ENCODE results near the gene COA5. TPM values are rescaled to one million over a fixed set of nuclear protein-coding genes. Genes with fewer than 3 reads are reported as not detected.

Gene COA5
- total RNA-seq, 6 experiments from 2014 or later = 12.5 to 16.9 (median 15.7) TPM

DNA sequence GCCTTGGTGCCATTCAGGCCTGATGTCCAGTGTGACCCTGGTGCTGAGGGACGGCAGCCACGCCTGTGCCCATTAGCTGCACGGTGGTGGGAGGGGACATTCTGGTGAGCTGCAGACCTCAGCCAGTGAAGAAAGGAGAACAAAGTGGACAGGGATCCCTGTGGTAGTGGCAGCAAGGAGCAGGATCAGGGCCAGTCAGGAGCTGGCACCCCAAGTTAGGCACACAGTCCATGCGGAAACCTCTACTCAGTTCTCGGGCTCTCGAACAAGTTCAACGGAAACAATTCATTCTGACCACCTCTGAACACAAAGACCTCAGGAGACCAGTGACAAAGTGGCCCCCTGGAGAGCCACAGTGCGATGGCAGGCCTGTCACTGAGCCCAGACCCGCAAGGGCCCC is 30.1 kb downstream of the COA5 start:
- no peak overlapping the region for H3K27ac Mint-ChIP-seq
- no peak overlapping the region for H3K4me3 Mint-ChIP-seq

DNA sequence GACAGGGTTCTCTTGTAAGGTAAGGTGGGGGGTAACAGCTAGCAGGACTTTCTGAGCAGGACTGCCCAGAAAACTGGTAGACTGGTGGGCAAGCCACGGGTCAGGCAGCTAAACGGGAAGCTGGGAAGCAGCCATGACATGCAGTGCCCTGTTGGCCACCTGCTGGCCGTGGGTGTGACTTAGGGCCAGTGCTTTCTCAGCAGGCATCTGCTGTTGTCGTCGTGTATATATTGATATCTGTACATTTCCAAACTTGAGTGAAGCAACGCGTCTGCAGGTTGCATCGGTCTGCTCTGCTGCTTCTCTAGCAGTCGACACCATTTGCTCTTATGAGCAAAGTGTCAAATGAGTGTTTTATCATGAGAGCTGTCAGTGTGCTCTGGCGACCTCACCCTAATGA is 31.0 kb downstream of the COA5 start:
- H3K27ac Mint-ChIP-seq = no peak overlapping the region
- TF ChIP-seq, protein P1, sequence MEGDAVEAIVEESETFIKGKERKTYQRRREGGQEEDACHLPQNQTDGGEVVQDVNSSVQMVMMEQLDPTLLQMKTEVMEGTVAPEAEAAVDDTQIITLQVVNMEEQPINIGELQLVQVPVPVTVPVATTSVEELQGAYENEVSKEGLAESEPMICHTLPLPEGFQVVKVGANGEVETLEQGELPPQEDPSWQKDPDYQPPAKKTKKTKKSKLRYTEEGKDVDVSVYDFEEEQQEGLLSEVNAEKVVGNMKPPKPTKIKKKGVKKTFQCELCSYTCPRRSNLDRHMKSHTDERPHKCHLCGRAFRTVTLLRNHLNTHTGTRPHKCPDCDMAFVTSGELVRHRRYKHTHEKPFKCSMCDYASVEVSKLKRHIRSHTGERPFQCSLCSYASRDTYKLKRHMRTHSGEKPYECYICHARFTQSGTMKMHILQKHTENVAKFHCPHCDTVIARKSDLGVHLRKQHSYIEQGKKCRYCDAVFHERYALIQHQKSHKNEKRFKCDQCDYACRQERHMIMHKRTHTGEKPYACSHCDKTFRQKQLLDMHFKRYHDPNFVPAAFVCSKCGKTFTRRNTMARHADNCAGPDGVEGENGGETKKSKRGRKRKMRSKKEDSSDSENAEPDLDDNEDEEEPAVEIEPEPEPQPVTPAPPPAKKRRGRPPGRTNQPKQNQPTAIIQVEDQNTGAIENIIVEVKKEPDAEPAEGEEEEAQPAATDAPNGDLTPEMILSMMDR (IDR thresholded peaks at IDR 0.05) = peak; percentile 37
- no peaks in the 10 kb centered on the region; the same call in 1 of the 2 replicates for H3K27me3 Mint-ChIP-seq (ENCODE audit: insufficient read depth)
- no peaks in the 10 kb centered on the region for H3K9me3 Mint-ChIP-seq
- no peak for DNase-seq
- peaks cover 18% of the 10 kb centered on the region for H3K36me3 Mint-ChIP-seq (ENCODE audit: low read depth)
- H3K4me1 Mint-ChIP-seq (ENCODE audit: low read depth) = no peaks in the 10 kb centered on the region
- H3K4me3 Mint-ChIP-seq = no peak overlapping the region

More for the DNA sequence above, 30.1 kb downstream of the COA5 start:
- DNase-seq = no peak
- Mint-ChIP-seq H3K9me3 (no peaks in the 10 kb centered on the region), H3K4me1 (ENCODE audit: low read depth) (no peaks in the 10 kb centered on the region), H3K27me3 (ENCODE audit: insufficient read depth) (no peaks in the 10 kb centered on the region; the same call in 1 of the 2 replicates), H3K36me3 (ENCODE audit: low read depth) (peaks cover 18% of the 10 kb centered on the region)
- TF ChIP-seq, protein P1 (IDR thresholded peaks at IDR 0.05) = no peak

DNA sequence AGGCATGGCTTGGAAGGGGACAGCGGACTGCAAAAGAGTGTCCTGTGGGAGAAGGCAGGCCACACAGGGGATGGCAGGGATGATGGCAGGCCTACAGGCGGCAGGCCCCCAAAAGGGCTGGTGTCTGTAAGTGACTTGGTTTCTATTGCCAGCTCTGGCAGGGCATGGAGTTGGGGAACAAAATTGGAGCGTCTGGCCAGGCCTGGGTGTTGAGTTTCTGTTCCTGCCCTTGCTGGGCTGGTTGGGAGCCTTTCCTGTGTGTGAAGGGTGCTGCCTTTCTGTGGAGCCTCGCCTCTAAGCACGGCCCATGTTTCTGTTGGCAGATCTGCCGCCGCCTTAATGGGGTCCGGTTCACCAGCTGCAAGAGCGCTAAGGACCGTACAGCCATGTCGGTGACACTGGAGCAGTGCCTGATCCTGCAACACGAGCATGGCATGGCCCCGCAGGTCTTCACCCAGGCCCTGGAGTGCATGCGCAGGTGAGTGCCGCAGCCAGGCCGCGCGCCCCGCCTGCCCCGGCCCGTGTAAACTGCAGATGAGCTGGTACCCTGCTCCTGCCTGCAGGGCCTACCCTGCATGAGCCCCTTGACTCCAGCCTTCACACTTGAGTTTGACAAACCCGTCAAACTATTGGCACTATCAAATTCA is 31.5 kb downstream of the COA5 start:
- peaks cover 18% of the 10 kb centered on the region for H3K36me3 Mint-ChIP-seq (ENCODE audit: low read depth)
- no peak overlapping the region for H3K27ac Mint-ChIP-seq
- H3K9me3 Mint-ChIP-seq = no peaks in the 10 kb centered on the region
- TF ChIP-seq, protein P1 (IDR thresholded peaks at IDR 0.05) = no peak
- no peaks in the 10 kb centered on the region for H3K4me1 Mint-ChIP-seq (ENCODE audit: low read depth)
- DNase-seq = no peak
- no peak overlapping the region for H3K4me3 Mint-ChIP-seq
- H3K27me3 Mint-ChIP-seq (ENCODE audit: insufficient read depth) = no peaks in the 10 kb centered on the region; the same call in 1 of the 2 replicates

DNA sequence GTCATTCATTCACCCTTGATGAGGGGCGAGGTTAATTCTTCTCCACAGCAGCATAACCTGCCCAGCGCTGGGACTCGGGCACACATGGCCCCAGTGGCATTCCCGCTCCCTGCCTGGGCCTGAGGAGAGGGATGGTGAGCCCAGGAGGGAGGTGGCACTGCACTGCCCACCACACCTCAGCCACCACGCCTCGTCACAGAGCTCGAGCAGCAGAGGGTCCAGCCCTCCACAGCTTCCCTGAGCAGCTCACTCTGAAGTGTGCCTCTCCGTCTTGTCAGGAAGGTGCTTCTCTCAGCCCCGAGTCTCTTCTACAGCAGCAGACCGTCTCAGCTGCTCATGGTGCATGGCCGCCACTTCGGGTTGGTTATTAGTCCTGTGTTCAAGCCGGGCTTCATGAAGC is 34.9 kb downstream of the COA5 start:
- peaks cover 25% of the 10 kb centered on the region for H3K36me3 Mint-ChIP-seq (ENCODE audit: low read depth)
- no peak overlapping the region for H3K4me3 Mint-ChIP-seq
- TF ChIP-seq, protein P1 (IDR thresholded peaks at IDR 0.05) = no peak
- no peaks in the 10 kb centered on the region for H3K9me3 Mint-ChIP-seq
- H3K27ac Mint-ChIP-seq = no peak overlapping the region
- DNase-seq = no peak
- no peaks in the 10 kb centered on the region; the same call in 1 of the 2 replicates for H3K27me3 Mint-ChIP-seq (ENCODE audit: insufficient read depth)
- H3K4me1 Mint-ChIP-seq (ENCODE audit: low read depth) = peaks cover 6% of the 10 kb centered on the region

DNA sequence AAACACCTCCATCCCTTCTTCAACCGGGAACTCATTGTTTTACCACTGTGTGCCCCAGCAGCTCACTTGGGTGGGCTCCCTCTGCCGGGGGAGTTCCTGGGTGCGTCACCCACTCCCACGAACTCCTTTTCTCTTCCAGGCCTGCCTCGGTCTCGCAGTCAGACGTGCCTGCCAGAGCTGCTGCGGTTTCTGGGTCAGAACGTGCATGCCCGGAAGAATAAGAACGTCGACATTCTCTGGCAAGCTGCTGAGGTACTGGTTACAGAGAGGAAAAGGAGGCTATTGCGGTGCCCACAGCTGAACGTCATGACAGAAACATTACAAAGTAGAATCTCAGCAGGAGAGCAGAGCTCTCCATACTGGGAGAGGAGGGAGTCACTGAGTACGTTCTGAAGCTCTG is 35.6 kb downstream of the COA5 start:
- H3K9me3 Mint-ChIP-seq = no peaks in the 10 kb centered on the region
- H3K4me1 Mint-ChIP-seq (ENCODE audit: low read depth) = peaks cover 13% of the 10 kb centered on the region
- H3K36me3 Mint-ChIP-seq (ENCODE audit: low read depth) = peaks cover 21% of the 10 kb centered on the region
- H3K27me3 Mint-ChIP-seq (ENCODE audit: insufficient read depth) = no peaks in the 10 kb centered on the region; the same call in 1 of the 2 replicates
- no peak overlapping the region for H3K4me3 Mint-ChIP-seq
- H3K27ac Mint-ChIP-seq = no peak overlapping the region
- TF ChIP-seq, protein P1 (IDR thresholded peaks at IDR 0.05) = no peak
- DNase-seq = no peak
